Stimulated activated naive B cell treated with anti-CD40 and anti-IgM and Interleukin-4, amounts not matched to agents 10 μg/mL and 1 μg/mL and 100 μg/mL, for 72 hours (primary cell): Measurements from ENCODE around the gene AP4E1.
A peak's percentile ranks its signal among the peaks of the same experiment; 100 is the strongest.
"Not testable (repeated sequence)": the region's sequence is repeated elsewhere in the genome, so short reads cannot be mapped to it uniquely, and the experiment has no call there.

ENCODE experiments used
- ATAC-seq, 2 donors: fragments of 150-1000 bp; cut with Tn5 transposase; replicated peaks; 2 replicates each; pipeline ENCODE4 v1.10.0; 2021; ENCODE audit warnings: moderate library complexity in 1 of 2
- DNase-seq: peaks from one replicate; pipeline ENCODE4 v3.0.0; 2021
- H3K27ac Mint-ChIP-seq: one replicate; pipeline ENCODE4 v1.8.0; 2022; ENCODE audit warnings: mild to moderate bottlenecking, mixed read lengths
- H3K27me3 Mint-ChIP-seq, 2 donors: one replicate each; pipeline ENCODE4 v1.8.0; 2022; ENCODE audit warnings: mixed read lengths in 2 of 2
- H3K36me3 Mint-ChIP-seq, 2 donors: one replicate each; pipeline ENCODE4 v1.8.0; 2022; ENCODE audit warnings: mixed read lengths in 2 of 2, mild to moderate bottlenecking in 1 of 2
- H3K4me1 Mint-ChIP-seq, 2 donors: one replicate each; pipeline ENCODE4 v1.8.0; 2022; ENCODE audit warnings: mixed read lengths in 2 of 2, mild to moderate bottlenecking in 1 of 2
- H3K4me3 Mint-ChIP-seq, 2 donors: one replicate each; pipeline ENCODE4 v1.8.0; 2022; ENCODE audit warnings: mild to moderate bottlenecking in 2 of 2, mixed read lengths in 2 of 2, moderate library complexity in 1 of 2
- H3K9me3 Mint-ChIP-seq, 2 donors: one replicate each; pipeline ENCODE4 v1.8.0; 2022; ENCODE audit warnings: mixed read lengths in 2 of 2, mild to moderate bottlenecking in 1 of 2

The AP4E1 gene

DNA sequence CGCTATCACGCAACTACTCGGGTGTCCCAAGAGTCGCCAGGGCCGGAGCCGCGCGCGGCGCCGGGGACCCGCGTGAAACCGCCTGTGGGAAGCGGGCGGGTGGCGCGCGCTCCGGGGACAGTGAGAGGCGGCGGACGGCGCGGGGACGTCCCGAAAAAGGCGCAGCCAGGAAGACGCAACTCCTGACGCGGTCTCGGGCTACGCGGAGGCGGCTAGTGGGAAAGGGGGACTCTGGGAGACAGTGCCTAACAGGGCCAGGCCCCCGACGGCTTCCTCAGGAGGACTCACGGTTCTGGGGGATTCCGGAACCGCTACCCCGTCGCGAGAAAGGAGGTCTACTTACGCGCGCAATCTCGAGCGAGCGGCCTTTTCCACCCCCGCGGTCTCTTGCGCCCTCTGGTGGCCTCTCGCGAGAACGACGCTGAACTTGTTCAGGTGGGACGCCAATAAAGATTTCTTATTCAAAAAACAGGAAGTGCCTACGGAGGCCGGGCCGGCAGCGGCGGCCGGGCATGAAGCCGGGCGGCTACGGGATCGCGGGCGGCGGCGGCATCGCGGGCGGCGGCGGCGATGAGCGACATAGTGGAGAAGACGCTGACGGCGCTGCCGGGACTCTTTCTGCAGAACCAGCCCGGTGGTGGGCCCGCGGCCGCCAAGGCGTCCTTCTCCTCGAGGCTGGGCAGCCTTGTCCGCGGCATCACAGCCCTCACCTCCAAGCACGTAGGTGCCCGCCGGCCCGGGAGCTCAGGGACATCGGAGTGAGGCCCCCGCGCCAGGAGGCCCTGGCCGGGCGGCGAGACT, at the start of gene AP4E1:
Gene AP4E1 (plus strand): TSS at position 475 of the 801 bp plus-strand sequence. CDS start 96 bp downstream, at position 571.
- Mint-ChIP-seq H3K9me3 (no peaks in the 10 kb centered on the region), H3K4me3 (peak within 1 kb of the TSS; percentile 93 to 96), H3K4me1 (peaks cover 12 to 39% of the 10 kb centered on the region in 2 donors), H3K27me3 (no peaks in the 10 kb centered on the region), H3K36me3 (peaks cover 7 to 8% of the 10 kb centered on the region in 2 donors), H3K27ac (peak within 1 kb of the TSS; percentile 99)
- peak; percentile 71 to 74 for ATAC-seq
- peak; percentile 93 for DNase-seq

DNA sequence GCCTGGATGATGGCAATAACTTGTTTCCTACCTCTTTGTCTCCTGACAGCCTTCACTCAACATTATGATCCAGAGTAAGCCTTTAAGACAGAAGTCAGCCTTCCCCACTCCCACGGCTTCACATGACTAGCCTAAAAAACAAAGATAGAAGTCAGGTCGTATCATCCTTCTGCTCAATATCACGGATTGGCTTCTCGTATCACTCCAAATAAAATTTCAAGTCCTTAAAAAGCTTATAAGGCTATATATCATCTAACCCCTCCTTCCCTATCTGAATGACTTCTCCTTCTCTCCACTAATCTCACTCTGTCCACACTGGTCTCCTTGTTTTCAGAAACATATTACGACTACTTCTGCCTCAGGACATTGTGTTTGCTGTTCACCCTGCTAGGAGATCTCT, 47.7 kb upstream of the AP4E1 start:
- Mint-ChIP-seq H3K27me3 (no peaks in the 10 kb centered on the region), H3K4me1 (peaks cover 0 to under 1% of the 10 kb centered on the region in 2 donors), H3K4me3 (no peak overlapping the region), H3K27ac (no peak overlapping the region), H3K36me3 (no peaks in the 10 kb centered on the region), H3K9me3 (no peaks in the 10 kb centered on the region)
- ATAC-seq, result no peak
- DNase-seq, result no peak

DNA sequence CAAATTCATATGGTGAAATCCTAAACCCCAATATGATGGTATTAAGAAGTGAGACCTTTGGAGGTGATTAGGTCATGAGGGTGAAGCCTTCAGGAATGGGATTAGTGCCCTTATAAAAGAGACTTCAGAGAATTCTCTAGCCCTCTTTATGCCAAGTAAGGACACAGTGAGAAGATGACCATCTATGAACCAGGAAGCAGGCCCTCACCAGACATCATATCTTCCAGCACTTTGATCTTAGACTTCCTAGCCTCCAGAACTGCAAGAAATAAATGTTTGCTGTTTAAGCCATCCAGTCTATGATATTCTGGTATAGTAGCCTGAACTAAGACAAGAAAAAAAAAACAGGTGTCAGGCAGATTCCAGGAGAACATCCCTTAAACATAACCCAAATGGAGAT, 45.9 kb upstream of the AP4E1 start:
- no peaks in the 10 kb centered on the region for H3K4me1 Mint-ChIP-seq
- H3K9me3 Mint-ChIP-seq, result no peaks in the 10 kb centered on the region
- H3K36me3 Mint-ChIP-seq, result no peaks in the 10 kb centered on the region
- H3K4me3 Mint-ChIP-seq, result no peak overlapping the region
- ATAC-seq, result no peak
- DNase-seq, result no peak
- H3K27me3 Mint-ChIP-seq, result no peaks in the 10 kb centered on the region
- H3K27ac Mint-ChIP-seq, result no peak overlapping the region

DNA sequence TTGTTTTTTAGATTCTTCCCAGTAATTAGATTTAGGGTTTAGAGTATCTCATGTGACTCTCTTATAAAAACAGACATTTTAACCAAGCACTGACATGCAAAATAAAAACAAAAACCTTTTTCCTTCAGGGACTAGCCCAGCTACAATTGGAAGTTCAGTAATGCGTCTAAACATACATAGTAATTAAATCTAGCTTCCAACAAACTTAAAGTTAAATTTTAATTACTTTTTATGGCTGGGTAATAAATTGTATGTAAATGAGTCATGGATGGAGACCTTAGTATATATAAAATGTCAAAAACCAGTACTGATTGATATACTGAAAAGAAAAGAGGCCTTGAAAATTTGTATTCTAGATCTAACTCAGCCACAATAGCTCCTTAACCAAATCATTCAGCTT, 43.6 kb upstream of the AP4E1 start:
- no peaks in the 10 kb centered on the region for H3K36me3 Mint-ChIP-seq
- no peaks in the 10 kb centered on the region for H3K27me3 Mint-ChIP-seq
- no peak overlapping the region for H3K4me3 Mint-ChIP-seq
- ATAC-seq, result no peak
- no peaks in the 10 kb centered on the region for H3K4me1 Mint-ChIP-seq
- no peaks in the 10 kb centered on the region for H3K9me3 Mint-ChIP-seq
- H3K27ac Mint-ChIP-seq, result no peak overlapping the region
- DNase-seq, result no peak

DNA sequence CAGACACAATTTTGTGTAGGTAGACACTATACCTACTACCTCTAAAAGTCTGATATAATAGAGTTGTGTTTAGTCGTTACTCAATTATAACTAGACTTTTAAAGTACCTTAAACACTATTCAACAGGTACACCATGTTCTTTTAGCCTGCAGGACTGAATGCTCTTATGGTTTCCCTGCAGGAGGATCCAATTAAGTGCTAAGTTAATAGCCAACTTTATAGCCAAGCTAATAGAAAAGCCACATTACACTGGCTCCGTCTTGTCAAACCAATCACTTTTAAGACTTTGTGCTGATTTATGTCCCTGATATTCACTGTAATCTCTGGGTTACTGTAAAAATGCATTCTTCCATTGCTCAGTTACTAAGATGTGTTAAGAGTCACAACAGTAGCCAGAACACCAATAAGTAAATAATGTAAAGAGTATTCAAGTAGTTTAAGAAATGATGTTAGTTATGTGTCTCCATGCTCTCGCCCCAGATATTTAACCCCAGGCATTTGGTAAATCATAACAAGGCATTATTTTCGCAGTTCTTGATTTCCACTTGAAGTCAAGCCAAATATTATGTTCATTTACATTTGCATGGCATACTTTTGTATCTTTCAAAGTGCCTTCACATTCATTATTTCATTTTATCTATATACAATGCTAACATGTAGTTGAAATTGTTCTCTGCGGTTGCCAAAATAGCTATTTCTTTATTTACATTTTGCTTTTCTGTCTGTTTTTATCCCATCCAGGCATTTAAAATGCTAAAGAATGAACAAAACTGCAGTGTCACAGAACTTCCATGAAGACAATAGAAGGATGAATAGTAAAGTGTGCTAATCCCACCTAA, 42.7 kb upstream of the AP4E1 start:
- DNase-seq (no peak), ATAC-seq (no peak)
- Mint-ChIP-seq H3K27me3 (no peaks in the 10 kb centered on the region), H3K4me1 (no peaks in the 10 kb centered on the region), H3K4me3 (no peak overlapping the region), H3K36me3 (no peaks in the 10 kb centered on the region), H3K27ac (no peak overlapping the region), H3K9me3 (no peaks in the 10 kb centered on the region)

DNA sequence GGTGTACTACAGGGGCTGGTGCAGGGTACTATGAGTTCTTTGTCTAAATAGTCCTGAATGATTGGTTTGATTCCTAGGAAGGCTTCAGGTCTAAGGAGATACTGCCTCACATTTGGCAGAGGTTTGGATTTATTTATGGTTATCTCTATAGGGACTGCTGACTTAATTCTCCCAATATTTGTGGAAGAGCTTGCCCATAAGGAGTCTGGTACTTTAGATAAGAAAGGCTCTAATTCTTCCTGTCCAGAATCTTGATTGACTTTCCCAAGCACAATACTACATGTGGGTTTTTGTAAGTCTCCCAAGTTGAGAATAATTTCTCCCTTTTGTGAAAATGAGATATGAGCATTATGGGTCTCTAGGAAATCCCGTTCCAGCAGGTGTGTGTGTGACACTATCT, 36.7 kb upstream of the AP4E1 start:
- DNase-seq, result no peak
- peaks cover 0 to 11% of the 10 kb centered on the region in 2 donors for H3K27me3 Mint-ChIP-seq
- H3K4me3 Mint-ChIP-seq, result no peak overlapping the region
- ATAC-seq, result no peak
- H3K27ac Mint-ChIP-seq, result no peak overlapping the region
- H3K36me3 Mint-ChIP-seq, result no peaks in the 10 kb centered on the region
- H3K4me1 Mint-ChIP-seq, result peaks cover 4 to 22% of the 10 kb centered on the region in 2 donors
- no peaks in the 10 kb centered on the region for H3K9me3 Mint-ChIP-seq

DNA sequence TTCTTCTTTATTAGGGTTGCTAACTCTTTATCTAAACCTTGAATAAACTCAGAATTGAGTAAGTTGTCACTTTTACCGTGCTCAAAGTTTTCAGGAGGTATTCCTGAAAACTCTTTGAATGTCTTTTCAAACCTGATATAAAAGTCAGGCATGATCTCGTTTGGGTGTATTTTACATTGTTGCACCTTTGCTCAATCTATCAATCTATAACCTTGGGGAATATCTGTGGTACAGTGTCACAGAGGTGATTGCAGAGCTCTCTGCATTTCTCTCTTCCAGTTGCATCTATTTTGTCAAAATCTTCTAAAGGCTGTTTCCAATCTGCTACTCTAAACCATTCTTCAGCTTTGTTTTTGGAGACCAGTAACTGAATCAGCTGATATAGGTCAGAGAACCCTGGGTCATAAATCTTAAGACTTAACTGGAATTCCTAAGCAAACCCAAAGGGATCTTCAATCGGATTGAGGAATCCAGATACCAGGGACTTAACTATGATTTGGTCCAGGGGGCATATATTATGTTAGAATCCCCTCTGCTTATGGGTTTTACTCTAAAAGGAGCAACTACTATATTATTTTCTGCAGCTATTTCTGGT, 35.6 kb upstream of the AP4E1 start:
- Mint-ChIP-seq H3K27me3 (peaks cover 0 to 11% of the 10 kb centered on the region in 2 donors), H3K4me1 (peaks cover 9 to 26% of the 10 kb centered on the region in 2 donors), H3K9me3 (no peaks in the 10 kb centered on the region), H3K36me3 (no peaks in the 10 kb centered on the region), H3K4me3 (no peak overlapping the region), H3K27ac (no peak overlapping the region)
- DNase-seq (no peak), ATAC-seq (no peak)

DNA sequence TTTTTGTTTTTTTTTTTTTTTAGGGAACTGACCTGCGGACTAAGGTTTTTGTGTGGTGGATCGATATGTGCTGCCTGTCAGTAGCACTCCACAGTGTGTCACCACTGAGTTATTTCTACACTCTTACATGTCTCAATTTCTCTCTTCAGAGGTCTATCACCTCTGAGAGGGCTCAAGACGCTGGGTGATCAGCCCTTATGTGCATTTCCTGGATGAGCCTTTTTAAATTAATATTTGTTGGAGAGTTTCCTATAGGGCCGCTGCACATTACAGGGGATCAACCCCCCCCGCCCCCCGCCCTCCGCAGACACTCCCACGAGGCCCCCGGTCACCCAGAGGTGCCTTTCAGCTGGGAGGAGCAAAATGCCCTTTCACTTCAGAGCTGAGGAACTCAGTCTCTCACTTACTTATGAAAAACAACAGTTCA, 34.5 kb upstream of the AP4E1 start:
- H3K4me1 Mint-ChIP-seq, result peaks cover 11 to 26% of the 10 kb centered on the region in 2 donors
- peak overlapping the region; percentile 53 to 56 for H3K4me3 Mint-ChIP-seq
- H3K27me3 Mint-ChIP-seq, result peaks cover 0 to 11% of the 10 kb centered on the region in 2 donors
- DNase-seq (no peak), ATAC-seq (peak; percentile 82 to 83)
- no peaks in the 10 kb centered on the region for H3K9me3 Mint-ChIP-seq
- H3K27ac Mint-ChIP-seq, result peak overlapping the region; percentile 91
- no peaks in the 10 kb centered on the region for H3K36me3 Mint-ChIP-seq

DNA sequence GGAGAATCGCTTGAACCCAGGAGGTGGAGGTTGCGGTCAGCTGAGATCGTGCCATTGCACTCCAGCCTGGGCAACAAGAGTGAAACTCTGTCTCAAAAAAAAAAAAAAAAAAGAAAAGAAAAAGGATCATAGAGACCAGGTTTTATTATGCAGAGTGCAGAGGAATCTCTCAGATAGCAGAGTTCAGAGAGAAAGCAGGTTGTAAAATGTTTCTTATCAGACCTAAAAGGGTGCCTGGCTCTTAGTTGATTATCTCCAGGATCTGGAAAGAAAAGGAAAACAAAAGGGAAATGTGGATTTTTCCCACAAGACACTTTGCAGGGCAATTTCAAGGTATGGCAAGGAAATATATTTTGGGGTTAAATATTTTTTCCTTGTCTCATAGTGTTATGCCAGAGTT, 33.2 kb upstream of the AP4E1 start:
- Mint-ChIP-seq H3K4me1 (peaks cover 15 to 32% of the 10 kb centered on the region in 2 donors), H3K27me3 (peaks cover 0 to 11% of the 10 kb centered on the region in 2 donors)
- not testable (repeated sequence) for DNase-seq, H3K9me3 Mint-ChIP-seq, ATAC-seq, H3K27ac Mint-ChIP-seq, H3K4me3 Mint-ChIP-seq, H3K36me3 Mint-ChIP-seq

DNA sequence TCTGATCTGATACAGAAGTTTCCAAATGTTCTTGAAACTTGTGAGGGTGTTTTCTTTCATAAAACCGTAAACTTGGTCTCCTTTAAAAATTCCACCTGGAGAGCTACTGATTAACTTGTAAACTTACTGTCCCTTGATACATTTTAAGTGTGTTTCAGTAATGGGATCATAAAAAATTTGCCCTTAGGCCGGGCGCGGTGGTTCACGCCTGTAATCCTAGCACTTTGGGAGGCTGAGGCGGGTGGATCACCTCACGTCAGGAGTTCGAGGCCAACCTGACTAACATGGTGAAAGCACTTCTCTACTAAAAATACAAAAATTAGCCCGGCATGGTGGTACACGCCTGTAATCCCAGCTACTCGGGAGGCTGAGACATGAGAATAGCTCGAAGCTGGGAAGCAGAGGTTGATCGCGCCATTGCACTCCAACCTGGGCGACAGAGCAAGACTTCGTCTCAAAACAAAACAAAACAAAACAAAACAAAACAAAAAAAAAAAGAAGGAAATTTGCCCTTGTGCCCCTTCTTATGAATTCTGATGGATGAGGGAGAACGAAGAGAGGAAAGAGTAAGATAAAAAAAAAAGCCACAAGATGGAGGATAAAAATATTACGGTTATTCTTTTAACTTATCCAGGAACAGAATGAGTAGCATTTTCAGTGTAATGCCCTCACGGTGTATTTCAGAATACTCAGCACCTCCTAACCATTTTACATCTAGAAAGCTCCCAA, 32.1 kb upstream of the AP4E1 start:
- Mint-ChIP-seq H3K27ac (peak overlapping the region; percentile 93), H3K4me1 (peaks cover 21 to 37% of the 10 kb centered on the region in 2 donors), H3K4me3 (peak overlapping the region; percentile 76 to 87), H3K27me3 (peaks cover 0 to 11% of the 10 kb centered on the region in 2 donors), H3K36me3 (no peaks in the 10 kb centered on the region), H3K9me3 (no peaks in the 10 kb centered on the region)
- ATAC-seq (peak; percentile 5 to 13), DNase-seq (no peak)

DNA sequence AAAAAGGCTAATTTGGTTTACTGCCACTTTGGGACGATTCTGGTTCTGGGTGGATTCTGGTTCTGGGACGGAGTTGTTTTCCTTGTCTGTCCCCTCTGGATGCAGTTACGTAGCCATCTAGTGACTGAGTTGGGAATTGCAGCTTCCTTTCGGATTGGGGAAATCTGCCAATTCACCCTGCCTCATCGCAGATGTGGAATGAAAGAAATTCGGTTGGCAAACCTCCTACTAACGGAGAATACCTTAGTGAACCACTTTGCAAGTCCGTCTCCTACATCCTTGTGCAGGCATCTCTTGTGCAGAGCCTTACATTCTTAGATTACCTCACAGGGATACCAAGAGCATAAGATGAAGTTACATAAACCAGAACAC, 31.5 kb upstream of the AP4E1 start:
- Mint-ChIP-seq H3K27me3 (peaks cover 0 to 11% of the 10 kb centered on the region in 2 donors), H3K4me3 (peak overlapping the region; percentile 76 to 87), H3K4me1 (peaks cover 21 to 39% of the 10 kb centered on the region in 2 donors), H3K36me3 (no peaks in the 10 kb centered on the region), H3K27ac (peak overlapping the region; percentile 93), H3K9me3 (no peaks in the 10 kb centered on the region)
- DNase-seq (peak; percentile 58), ATAC-seq (peak; percentile 31 to 48)

DNA sequence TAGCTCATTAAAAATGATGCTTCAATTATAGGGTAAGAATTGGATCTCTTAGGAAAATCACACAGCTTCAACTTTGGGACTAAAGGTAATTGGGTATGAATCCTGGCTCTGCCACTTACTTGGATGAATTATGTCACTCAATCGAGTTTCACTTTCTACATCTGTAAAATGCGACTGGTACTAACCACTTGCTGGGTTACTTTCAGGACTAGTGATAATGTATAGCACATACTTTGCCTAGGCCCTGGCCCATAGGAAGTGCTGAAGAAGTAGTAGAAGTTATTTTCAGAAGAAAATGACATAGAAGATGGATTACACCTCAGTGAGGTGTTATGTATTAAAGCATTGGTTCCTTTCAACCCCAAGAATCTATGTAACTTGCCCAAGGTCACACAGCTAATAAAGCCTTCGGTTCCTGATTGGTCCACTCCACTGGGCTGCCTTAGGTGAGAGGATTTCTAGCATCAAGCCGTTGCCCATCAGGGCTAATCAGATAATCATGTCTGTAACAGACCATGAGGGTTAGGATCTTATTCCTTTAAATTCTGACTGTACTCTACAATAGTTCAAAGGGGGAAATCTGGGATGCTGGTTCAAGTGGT, 29.4 kb upstream of the AP4E1 start:
- H3K27ac Mint-ChIP-seq, result peak overlapping the region; percentile 26
- peaks cover 28 to 39% of the 10 kb centered on the region in 2 donors for H3K4me1 Mint-ChIP-seq
- H3K4me3 Mint-ChIP-seq, result no peak overlapping the region
- H3K27me3 Mint-ChIP-seq, result no peaks in the 10 kb centered on the region
- no peaks in the 10 kb centered on the region for H3K9me3 Mint-ChIP-seq
- ATAC-seq, result peak; percentile 27 to 29
- no peaks in the 10 kb centered on the region for H3K36me3 Mint-ChIP-seq
- no peak for DNase-seq

DNA sequence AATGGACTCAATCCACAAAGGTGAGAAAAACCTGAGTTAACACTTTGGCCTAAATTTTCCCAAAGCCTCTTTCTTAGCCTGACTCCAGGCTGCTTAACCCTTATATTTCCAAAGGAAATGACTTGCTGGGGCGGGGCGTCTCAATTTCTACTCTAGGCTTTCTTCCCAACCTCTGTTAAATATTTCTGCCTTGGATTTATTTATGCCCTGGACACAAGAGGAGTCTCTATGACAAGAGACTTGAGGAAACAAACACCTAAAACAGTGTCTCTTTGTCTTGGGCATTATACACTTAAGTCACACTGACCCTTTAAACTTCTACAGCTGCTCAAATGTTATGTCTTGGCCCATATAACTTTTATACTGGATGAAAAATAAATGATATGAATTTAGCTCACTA, 28.3 kb upstream of the AP4E1 start:
- Mint-ChIP-seq H3K27ac (peak overlapping the region; percentile 25), H3K9me3 (no peaks in the 10 kb centered on the region), H3K27me3 (no peaks in the 10 kb centered on the region), H3K4me3 (no peak overlapping the region), H3K4me1 (peaks cover 34 to 44% of the 10 kb centered on the region in 2 donors), H3K36me3 (no peaks in the 10 kb centered on the region)
- ATAC-seq, result no peak
- no peak for DNase-seq
